CD4-positive, alpha-beta T cell treated with Interleukin-6 at 100 ng/mL for 8 hours (primary cell): ENCODE measurements around the gene KCNK3.

ENCODE experiments used
- DNase-seq: peaks from one replicate; pipeline ENCODE4 v3.0.0-alpha.2; 2020; ENCODE audit warnings: mixed read lengths, low spot score

The KCNK3 gene

DNA sequence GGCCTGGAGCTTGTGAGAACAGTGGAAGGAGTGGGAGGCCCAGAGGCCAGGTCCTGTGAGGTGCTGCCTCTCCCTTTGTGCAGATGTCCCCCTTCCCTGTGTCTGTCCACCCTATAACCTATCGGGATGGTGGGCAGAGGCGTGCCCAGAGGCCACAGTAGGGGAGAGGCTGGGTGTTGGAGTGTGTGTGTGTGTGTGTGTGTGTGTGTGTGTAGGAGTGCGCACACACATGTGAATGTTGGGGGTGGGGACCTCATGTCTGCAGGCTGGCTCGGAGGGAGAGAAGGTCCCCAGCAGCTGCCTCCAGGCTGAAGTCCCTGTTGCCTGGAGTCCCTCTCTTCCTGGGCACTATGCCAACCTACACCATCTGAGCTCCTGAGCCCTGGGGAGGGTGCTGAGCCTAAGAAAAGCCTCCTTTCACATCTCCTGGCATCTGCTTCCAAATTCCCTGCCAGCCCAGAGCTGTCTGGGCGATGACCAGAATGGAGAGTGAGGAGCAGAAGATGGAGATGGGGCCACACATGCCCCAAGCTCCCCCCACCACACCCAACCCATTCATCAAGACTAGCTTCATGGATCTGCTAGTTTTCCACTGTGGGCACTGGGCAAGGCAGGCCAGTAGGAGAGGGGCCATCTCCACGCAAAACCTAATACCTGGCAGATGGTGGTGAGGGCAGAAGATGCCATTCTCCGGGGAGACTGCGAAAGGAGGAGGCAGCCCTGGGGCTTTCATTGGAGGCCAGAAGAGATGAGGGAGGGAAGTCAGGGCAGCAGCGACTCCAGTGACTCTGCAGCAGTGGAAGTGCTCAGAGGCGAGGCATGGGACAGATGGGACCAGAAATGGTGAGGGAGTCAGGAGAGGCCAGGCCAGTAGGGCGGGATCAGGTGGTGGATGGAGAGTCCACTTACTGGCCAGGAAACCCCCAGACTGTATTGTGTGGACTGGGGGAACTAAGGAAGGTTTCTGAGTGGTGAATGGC is 20.3 kb downstream of the KCNK3 start:
- no peak for DNase-seq

DNA sequence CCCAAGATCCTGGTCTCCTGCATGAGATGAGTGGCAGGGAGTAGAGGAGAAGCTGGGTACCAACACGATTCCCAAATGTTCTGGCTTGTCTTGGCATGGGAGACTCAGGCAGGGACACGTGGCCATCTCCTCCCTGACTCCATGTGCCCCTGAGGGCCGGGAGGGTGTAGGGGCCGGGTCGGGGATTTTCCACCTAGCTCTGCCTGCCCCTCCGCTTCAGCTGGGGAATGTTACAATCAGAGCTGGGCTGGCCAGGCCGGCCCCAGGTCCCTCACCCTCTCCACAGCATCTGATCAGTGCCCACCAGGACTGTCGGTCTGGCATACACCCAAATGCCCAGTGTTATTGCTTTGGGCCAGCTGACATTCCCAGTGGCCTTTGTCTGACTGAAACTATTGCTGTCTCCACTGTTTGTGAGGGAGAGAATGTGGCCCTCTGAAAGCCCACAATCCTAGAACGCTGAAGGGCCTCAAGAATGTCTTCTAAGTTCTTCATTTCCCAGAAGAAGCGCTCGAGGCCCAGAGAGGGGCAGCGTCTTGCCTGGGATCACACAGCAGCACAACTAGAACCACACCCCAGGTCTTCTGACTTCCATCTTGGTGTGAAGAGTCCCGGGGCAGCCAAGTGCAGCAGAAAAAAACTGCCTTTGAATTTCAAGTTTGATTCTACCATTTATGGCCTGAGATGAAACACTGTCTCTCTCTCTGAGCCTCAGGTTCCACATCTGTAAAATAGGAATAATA is 23.2 kb downstream of the KCNK3 start:
- no peak for DNase-seq

DNA sequence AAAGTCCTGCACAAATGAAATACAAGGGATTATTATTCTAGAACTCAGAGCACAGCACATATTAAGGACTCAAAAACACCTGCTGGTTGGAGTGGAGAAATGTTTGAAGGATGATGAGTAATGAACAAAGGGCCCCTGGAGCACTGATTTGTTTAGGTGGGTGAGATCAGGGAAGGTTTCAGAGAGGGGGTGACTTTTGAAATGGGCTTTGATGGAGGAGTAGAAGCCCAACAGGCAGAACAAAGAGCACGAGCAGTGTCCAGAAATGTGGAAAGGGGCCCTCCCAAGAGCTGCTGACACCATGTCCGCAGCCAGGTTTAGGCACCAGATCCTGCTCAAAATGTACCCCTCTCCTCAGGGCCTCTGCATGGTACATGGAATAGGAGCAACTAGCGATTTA is 23.8 kb downstream of the KCNK3 start:
- no peak for DNase-seq

DNA sequence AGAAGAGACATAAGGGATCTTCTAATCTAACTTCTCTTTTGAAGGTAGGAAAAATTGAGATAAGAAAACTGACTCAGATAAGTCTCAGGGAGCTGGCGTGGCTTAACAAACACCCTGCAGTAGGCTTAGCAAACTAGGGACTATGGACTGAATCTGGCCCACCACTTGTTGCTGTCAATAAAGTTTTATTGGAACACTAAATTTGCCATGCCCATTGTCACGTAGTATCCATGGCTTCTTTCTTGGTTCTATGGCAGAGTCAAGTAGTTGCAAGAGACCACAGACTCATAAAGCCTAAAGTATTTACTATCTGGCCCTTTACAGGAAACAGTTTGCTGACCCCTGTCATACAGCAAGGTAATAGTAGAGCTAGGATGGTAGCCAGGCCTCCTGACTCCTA is 24.2 kb downstream of the KCNK3 start:
- DNase-seq: no peak

DNA sequence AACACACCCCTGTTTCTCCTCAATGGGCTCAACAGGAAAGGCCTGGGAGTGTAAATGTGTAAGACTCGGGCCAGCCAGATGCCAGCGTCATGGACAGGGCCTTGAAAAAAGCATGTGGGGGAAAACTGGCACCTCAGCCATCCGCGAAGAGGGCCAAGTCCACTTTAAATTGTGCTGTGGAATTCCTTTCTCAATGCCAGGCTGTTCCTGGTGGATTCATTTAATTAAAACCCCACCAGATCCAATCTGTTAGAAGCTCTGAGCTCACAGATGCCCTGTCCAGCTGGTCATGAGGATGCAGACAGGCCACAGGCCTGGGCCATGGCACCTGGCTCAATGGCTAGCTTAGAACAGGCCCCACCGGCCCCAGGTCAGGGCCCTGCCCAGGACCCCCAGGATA is 24.8 kb downstream of the KCNK3 start:
- no peak for DNase-seq

DNA sequence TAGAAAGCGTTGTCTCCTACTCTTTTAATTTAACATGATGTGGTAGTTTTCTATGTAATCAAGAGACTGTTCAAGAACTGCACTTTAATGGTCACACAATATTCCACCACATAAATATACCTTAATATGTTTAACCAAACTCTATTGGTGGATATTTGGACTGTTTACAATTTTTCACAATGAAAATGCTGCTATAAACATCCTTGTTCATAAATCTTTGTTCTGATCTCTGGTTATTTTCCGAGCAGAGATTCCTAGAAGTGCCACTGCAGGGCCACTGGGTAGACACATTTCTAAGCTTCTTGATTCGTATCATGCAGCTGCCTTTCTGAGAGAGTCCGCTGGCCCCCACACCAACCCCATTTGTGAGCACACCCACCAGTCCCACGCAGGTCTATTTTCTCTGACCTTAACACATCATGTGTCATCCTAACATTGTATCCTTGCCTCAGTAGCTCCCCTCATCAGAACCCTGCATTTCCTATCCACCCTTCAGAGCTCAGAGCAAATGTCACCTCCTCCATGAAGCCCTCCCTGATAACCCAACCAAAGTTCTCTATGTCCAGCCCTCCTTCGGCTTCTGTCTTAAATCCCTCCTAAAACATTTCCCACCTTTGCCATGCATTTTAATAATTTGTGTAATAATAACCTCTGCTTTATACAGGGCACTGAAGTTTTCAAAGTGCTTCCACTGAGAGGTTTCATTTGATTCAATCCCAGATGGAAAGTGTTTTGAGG is 26.6 kb downstream of the KCNK3 start:
- no peak for DNase-seq

DNA sequence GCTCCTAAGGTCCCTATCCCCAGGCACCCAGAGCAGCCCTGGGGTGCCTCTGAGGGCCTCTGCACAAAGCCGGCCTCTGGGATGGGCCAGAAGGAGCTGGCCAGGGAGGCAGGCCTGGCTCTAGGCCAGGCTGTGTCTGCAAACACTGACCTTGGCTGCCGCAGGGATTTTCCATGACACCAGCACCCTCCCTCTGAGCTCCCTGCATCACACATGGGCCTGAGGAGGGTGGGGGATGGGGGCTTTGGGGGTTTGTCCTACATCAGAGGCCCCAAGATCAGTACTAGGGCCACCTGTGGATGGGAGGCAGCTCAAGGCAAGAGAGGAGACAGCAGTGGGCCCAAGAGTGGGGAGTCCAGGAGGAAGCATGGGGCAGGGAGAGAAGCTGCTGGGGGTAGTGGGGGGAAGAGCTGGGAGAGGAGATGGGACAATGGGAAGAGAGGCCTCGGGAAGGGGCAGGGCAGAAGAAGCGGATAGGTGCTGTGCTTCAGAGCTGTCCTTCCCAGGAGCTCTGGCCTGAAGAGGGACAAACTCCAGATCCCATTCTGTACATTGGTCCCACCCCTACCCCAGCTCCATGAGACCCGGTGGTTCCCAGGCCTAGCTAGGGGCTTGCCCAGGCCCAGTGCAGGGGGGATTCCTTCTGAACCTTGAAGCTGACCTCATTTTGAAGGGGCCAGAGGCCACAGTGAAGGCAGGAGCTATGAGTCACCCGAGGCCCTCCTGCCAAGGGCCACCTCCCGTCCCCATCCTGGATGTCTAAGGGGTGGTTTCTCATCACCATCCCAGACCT is 28.0 kb downstream of the KCNK3 start:
- DNase-seq: no peak

DNA sequence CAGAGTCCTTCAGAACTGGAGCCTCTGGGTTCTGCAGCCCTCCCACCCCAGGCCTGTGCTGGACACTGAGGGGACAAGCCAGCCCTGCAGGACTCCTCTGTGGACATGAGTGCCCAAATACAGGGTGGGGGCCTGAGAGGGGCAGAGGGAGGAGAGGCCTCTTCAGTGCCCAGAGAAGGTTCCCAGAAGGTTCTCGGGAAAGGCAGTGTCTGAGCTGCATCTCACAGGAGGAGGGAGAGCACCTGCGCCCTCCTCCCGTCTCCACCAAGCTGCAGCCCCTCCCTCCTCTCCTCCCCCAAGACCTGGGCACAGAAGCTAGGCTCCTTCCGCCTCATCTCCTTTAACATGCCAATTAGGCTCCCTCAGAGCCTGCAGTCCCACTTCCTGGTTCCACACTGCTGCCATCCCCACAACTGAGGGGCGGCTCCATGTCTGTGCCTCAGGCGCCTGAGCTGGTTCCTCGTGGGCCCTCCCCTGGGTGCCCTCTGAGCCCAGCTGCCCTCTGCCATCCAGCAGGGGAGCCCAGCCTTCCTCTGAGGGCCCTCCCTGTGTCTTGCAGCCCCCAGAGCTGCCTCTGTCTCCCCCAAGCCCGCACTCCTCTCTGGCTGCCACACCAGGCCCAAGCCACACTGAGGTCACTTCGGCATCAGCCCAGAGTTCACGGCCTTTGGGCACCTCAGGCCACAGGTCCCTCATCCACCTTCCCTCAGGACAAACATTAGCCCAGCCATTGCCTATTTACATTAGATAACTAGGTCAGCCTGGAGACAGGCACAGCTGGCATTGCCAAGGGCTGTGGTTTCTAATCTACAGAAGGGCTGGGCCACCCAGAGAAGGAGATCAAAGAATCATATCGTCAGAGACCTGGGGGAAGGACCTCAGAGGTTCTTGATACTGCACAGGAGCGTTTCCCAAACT is 28.9 kb downstream of the KCNK3 start:
- no peak for DNase-seq

DNA sequence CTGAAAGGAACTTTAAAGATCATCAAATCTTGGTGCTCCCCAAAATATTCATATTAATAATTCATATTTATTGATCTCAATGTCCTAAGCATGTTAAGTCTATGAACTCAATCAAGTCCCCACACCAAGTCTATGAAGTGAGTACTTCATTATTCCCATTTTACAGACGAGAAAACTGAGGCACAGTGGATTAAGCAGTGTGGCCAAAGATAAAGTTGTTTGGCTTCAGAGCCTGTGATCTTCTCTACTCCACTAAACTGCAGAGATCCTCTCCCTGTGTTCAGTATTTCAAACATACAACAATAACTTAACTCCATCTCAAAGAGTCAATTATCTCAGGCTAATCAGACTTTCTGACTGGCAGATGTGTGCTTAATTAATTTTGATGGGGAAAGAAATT is 29.8 kb downstream of the KCNK3 start:
- no peak for DNase-seq

DNA sequence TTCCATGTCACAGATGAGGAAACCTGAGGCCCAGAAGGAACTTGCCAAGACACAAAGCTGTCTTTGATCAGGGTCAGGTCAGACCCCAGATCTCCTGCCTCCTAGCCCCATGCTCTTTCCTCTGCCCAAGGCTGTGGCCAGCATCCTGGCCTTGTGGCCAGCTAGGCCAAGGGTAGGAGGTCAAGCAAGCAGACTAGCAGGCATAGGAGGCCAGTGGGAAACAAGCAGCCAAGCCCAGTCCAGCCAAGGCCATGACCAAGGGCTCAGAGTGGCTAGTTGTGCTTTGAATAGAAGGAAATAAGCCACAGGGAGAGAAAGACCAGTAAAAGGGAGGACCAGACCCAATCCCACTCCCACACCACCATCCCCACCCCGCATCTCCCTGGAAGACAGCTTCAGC is 30.4 kb downstream of the KCNK3 start:
- no peak for DNase-seq

DNA sequence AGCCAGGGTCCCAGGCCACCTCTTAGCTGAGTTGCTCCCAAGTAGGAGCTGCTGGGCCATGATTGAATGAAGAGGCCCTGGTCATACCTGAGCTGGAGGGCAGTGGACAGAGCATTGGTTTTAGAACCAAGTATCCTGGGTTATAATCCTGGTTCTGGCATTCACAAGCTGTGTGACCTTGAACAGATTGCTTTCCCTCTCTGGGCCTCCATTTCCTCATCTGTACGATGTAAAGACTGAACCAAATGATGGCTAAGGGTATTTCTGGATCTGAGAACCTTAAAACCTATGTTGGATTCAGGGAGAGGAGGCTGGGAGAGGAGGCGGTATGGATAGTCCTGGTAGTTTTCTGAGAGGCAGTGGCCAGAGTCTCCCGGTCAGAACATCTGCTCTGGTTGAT is 31.0 kb downstream of the KCNK3 start:
- no peak for DNase-seq

DNA sequence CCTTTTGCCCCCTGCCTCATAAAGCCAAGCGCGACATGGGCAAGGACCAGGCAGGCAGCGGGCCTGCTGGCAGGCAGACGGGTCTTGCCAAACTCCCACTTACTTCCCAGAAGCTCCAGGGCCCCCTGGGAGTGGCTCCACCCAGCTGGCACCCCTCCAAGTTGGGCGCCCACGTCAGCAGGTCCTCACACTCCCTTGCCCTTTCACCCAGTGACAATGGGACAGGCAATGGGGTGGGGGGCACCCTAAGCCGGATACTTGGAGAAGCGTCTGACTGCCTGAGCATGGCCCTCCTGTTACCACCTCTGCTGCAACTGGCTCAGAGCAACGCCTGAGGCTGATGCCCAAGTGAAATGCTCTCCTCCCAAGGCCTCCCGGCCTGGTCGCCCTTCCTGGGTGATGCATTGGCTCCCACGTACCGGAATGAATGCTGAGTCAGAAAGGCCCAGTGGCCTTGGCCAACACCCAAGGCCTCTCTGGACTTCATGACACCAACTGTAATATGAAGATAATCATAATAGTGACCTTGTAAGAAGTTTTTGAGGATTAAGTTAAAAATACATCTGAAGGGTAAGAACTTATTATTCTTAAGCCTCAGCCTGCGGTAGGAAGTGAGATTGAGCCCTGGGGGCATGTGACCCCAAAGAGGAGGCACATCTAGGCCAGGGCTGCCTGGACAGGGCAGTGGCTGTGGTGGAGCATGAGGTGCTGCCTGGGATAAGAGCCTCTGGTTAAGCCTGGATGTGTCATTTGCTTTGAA is 31.6 kb downstream of the KCNK3 start:
- DNase-seq: no peak

DNA sequence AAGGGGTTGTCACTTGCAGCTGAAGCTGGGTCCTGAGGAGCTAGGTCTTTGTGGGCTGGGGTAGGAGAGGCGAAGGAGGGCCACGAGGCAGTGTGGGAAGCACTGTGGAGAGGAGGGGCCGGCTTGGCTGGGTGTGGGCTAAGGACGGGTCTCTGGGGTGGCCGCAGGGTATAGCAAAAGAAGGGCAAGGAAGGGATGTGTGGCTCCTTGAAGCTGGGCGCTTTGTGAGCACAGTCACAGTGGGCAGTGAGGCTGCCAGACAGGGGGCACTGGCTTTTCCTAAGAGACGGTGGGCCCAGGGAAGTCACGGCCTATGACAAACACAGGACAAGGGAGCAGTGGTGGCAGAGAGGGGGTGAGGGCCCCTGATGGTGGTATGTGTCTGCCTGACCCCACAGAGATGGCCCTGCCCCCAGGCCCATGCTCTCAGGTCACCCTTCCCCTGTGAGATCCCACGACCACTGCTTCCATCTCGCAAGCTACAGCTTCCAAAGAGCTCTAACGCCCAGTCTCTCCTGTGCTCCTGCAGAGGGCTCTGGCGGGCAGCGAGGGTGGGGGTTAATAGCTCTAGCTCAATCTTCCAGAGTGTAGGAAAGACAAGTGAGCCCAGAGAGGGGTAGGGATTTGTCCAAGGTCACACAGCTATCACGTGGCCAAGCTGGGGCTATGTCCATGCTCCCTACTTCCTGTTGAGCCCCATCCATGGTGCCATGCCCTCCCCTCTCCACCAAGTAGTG is 32.4 kb downstream of the KCNK3 start:
- no peak for DNase-seq

DNA sequence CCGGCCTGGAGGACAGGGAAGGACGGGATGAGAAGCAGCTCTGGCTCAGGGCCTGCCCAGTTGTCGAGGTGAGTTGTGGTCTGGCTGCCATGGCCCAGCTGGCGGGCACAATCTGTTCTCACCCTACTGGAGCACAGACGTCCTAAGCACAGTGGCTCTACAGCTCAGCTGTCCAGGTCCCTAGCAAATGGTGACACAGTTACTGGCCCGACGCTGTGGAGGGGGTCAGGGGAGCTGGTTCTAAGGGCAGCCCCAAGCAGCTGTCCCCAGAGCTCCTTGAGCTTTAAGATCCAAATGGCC is 32.9 kb downstream of the KCNK3 start:
- no peak for DNase-seq

DNA sequence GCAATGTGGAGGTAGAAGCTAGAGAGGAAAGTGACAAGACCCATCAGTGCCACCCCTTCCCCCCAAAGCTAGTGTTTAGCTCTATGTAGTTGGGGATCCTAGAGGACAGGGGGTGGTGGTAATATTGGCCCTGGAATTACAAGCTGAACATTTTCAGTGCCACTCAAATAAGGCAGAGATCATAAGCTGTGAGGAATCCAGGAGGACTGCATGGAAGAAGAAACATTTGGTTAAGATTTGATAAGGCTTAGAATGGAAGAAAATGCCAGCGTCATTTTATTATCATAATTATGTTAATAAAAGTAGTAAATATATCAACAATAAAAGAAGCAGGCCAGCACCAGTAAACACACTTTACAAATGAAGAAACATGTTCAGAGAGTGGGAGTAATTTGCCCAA is 33.7 kb downstream of the KCNK3 start:
- DNase-seq: no peak

DNA sequence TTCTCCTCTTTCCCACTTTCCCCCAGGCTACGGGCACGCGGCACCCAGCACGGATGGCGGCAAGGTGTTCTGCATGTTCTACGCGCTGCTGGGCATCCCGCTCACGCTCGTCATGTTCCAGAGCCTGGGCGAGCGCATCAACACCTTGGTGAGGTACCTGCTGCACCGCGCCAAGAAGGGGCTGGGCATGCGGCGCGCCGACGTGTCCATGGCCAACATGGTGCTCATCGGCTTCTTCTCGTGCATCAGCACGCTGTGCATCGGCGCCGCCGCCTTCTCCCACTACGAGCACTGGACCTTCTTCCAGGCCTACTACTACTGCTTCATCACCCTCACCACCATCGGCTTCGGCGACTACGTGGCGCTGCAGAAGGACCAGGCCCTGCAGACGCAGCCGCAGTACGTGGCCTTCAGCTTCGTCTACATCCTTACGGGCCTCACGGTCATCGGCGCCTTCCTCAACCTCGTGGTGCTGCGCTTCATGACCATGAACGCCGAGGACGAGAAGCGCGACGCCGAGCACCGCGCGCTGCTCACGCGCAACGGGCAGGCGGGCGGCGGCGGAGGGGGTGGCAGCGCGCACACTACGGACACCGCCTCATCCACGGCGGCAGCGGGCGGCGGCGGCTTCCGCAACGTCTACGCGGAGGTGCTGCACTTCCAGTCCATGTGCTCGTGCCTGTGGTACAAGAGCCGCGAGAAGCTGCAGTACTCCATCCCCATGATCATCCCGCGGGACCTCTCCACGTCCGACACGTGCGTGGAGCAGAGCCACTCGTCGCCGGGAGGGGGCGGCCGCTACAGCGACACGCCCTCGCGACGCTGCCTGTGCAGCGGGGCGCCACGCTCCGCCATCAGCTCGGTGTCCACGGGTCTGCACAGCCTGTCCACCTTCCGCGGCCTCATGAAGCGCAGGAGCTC is 35.4 kb downstream of the KCNK3 start:
- no peak for DNase-seq

DNA sequence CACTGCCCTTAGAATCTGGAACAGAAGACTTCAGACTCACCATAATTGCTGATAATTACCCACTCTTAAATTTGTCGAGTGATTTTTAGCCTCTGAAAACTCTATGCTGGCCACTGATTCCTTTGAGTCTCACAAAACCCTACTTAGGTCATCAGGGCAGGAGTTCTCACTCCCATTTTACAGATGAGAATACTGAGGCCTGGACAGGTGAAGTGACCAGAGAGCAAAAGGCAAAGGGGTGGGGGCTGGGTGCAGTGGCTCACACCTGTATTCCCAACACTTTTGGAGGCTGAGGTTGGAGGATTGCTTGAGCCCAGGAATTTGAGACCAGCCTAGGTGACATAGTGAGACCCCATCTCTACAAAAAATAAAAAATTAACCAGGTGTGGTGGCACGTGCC is 36.8 kb downstream of the KCNK3 start:
- DNase-seq: no peak
